H1 (cell line): ENCODE data around the gene BFSP2. TPM values are rescaled to one million over a fixed set of nuclear protein-coding genes. Genes with fewer than 3 reads are reported as not detected.
A peak's percentile ranks its signal among the peaks of the same experiment; 100 is the strongest.

Experiments used
- CTCF ChIA-PET: fragments of 300-600 bp; sonication (Branson Sonifier 250); formaldehyde crosslinking; loops from one replicate; lab custom pipeline; 2021; ENCODE audit not compliant: partially characterized antibody; lab: Charles Lee
- POLR2A ChIA-PET: fragments of 300-600 bp; sonication (Branson Sonifier 250); formaldehyde crosslinking; loops from one replicate; lab custom pipeline; 2021; ENCODE audit warnings: inconsistent platforms; ENCODE audit not compliant: partially characterized antibody; lab: Charles Lee
- DNase-seq, 2 experiments: peaks; one replicate each; pipeline versions ENCODE4 v3.0.0 to v3.0.0-alpha.2; 2010 to 2022; ENCODE audit warnings: low spot score in 2 of 2, low read depth in 1 of 2, mixed read lengths in 1 of 2
- FAIRE-seq: peaks from 2 replicates; lab custom pipeline; 2011; peaks lifted over from hg19 to GRCh38; lab: Jason Lieb, UNC
- H2AFZ ChIP-seq: 2 replicates; pipeline ENCODE4 v1.8.1; 2012; ENCODE audit warnings: low read length, inconsistent platforms
- H2AK5ac ChIP-seq: 2 replicates; pipeline ENCODE4 v1.6.1; 2013; ENCODE audit warnings: low read depth, low read length
- H2BK120ac ChIP-seq: replicated peaks from 2 replicates; pipeline ENCODE3; 2013; ENCODE audit warnings: low read depth, low read length, inconsistent platforms
- H2BK12ac ChIP-seq: 2 replicates; pipeline ENCODE4 v1.6.1; 2013; ENCODE audit warnings: low read depth, low read length
- H2BK15ac ChIP-seq: 2 replicates; pipeline ENCODE4 v1.6.1; 2013; ENCODE audit warnings: low read length
- H2BK20ac ChIP-seq: 2 replicates; pipeline ENCODE4 v1.6.1; 2013; ENCODE audit warnings: low read length
- H2BK5ac ChIP-seq: 2 replicates; pipeline ENCODE4 v1.6.1; 2013; ENCODE audit warnings: low read depth, low read length
- H3K14ac ChIP-seq: 2 replicates; pipeline ENCODE4 v1.6.1; 2013; ENCODE audit warnings: inconsistent platforms; ENCODE audit not compliant: insufficient read length
- H3K18ac ChIP-seq: 2 replicates; pipeline ENCODE4 v1.6.1; 2013; ENCODE audit warnings: low read length; ENCODE audit errors: extremely low read depth
- H3K23ac ChIP-seq: 2 replicates; pipeline ENCODE4 v1.6.1; 2013; ENCODE audit warnings: inconsistent platforms; ENCODE audit not compliant: insufficient read length
- H3K23me2 ChIP-seq: 2 replicates; pipeline ENCODE4 v1.6.1; 2013; ENCODE audit warnings: low read depth, low read length
- H3K27ac ChIP-seq: 2 replicates; pipeline ENCODE4 v1.6.1; 2011; ENCODE audit warnings: low read depth, low read length, inconsistent platforms
- H3K27me3 ChIP-seq, 4 experiments: replicated peaks in 1 of 4; 1 replicate in 1 of 4; 2 replicates in 3 of 4; pipeline versions ENCODE4 v1.6.1 to v1.8.1; 2011 to 2013; ENCODE audit warnings: low read length in 3 of 4, mild to moderate bottlenecking in 3 of 4, inconsistent platforms in 2 of 4, mixed read lengths in 2 of 4, moderate library complexity in 1 of 4; ENCODE audit not compliant: control insufficient read depth in 3 of 4, insufficient read depth in 3 of 4; ENCODE audit errors: extremely low read depth in 1 of 4
- H3K36me3 ChIP-seq, 4 experiments: 2 replicates each; pipeline versions ENCODE4 v1.6.1 to v1.8.1; 2011 to 2013; ENCODE audit warnings: mild to moderate bottlenecking in 4 of 4, low read length in 3 of 4, moderate library complexity in 2 of 4, control low read depth in 1 of 4, inconsistent platforms in 1 of 4; ENCODE audit not compliant: insufficient read depth in 4 of 4, control insufficient read depth in 2 of 4
- H3K4ac ChIP-seq: replicated peaks from 2 replicates; pipeline ENCODE3; 2013; ENCODE audit warnings: low read length, low read depth, mixed read lengths, inconsistent platforms; ENCODE audit not compliant: insufficient read length
- H3K4me1 ChIP-seq, 4 experiments: replicated peaks in 1 of 4; 1 replicate in 1 of 4; 2 replicates in 3 of 4; pipeline versions ENCODE4 v1.6.1 to v1.8.1; 2011 to 2013; ENCODE audit warnings: low read length in 3 of 4, inconsistent platforms in 2 of 4, mixed read lengths in 1 of 4; ENCODE audit not compliant: insufficient read depth in 4 of 4, control insufficient read depth in 3 of 4
- H3K4me2 ChIP-seq, 2 experiments: 2 replicates each; pipeline versions ENCODE4 v1.6.1 to v1.8.1; 2011 to 2013; ENCODE audit warnings: low read depth in 2 of 2, low read length in 2 of 2, control low read depth in 1 of 2, inconsistent platforms in 1 of 2, mild to moderate bottlenecking in 1 of 2; ENCODE audit not compliant: insufficient read depth in 1 of 2
- H3K4me3 ChIP-seq, 4 experiments: fragments of 200-600, 300-600 bp in 1 of 4; sonication (generic), shearing (Covaris generic), sonication (Bioruptor Twin) in 1 of 4; 2 replicates each; pipeline versions ENCODE4 v1.5.1 to v1.8.1; 2011 to 2016; ENCODE audit warnings: low read length in 4 of 4, low read depth in 3 of 4, control low read depth in 2 of 4, inconsistent platforms in 2 of 4, mild to moderate bottlenecking in 2 of 4, mixed read lengths in 1 of 4, moderate library complexity in 1 of 4; ENCODE audit not compliant: insufficient read depth in 2 of 4; ENCODE audit errors: extremely low read depth in 1 of 4
- H3K56ac ChIP-seq: replicated peaks from 2 replicates; pipeline ENCODE3; 2013; ENCODE audit warnings: low read depth, mild to moderate bottlenecking, mixed read lengths, low read length, inconsistent platforms; ENCODE audit not compliant: insufficient read length
- H3K79me1 ChIP-seq: 2 replicates; pipeline ENCODE4 v1.6.1; 2013; ENCODE audit warnings: low read depth, low read length, control low read depth
- H3K79me2 ChIP-seq, 2 experiments: 2 replicates each; pipeline versions ENCODE4 v1.6.1 to v1.8.1; 2012 to 2013; ENCODE audit warnings: low read length in 2 of 2, mild to moderate bottlenecking in 2 of 2, inconsistent platforms in 1 of 2; ENCODE audit not compliant: insufficient read depth in 2 of 2, control insufficient read depth in 1 of 2
- H3K9ac ChIP-seq, 4 experiments: replicated peaks in 1 of 4; 1 replicate in 1 of 4; 2 replicates in 3 of 4; pipeline versions ENCODE4 v1.6.1 to v1.8.1; 2011 to 2013; ENCODE audit warnings: low read depth in 3 of 4, low read length in 3 of 4, control low read depth in 2 of 4, mild to moderate bottlenecking in 2 of 4, moderate library complexity in 2 of 4, inconsistent platforms in 1 of 4; ENCODE audit errors: extremely low read depth in 1 of 4
- H3K9me3 ChIP-seq, 2 experiments: 2 replicates each; pipeline versions ENCODE4 v1.6.1 to v1.8.1; 2012 to 2013; ENCODE audit warnings: mild to moderate bottlenecking in 2 of 2, moderate library complexity in 2 of 2, control low read depth in 1 of 2, inconsistent platforms in 1 of 2, low read depth in 1 of 2, low read length in 1 of 2, mixed read lengths in 1 of 2; ENCODE audit not compliant: insufficient read depth in 2 of 2
- H4K20me1 ChIP-seq, 2 experiments: replicated peaks in 1 of 2; 2 replicates each; pipeline versions ENCODE3 to v1.8.1; 2011 to 2013; ENCODE audit warnings: inconsistent platforms in 2 of 2, low read length in 2 of 2, mild to moderate bottlenecking in 1 of 2; ENCODE audit not compliant: insufficient read depth in 2 of 2, control insufficient read depth in 1 of 2
- H4K5ac ChIP-seq: 2 replicates; pipeline ENCODE4 v1.6.1; 2013; ENCODE audit warnings: low read length, low read depth, mixed read lengths, inconsistent platforms; ENCODE audit not compliant: insufficient read length
- H4K8ac ChIP-seq: 2 replicates; pipeline ENCODE4 v1.8.0; 2013; ENCODE audit warnings: mild to moderate bottlenecking, moderate library complexity, low read length, inconsistent platforms; ENCODE audit not compliant: insufficient read depth; ENCODE audit errors: extremely low read depth
- H4K91ac ChIP-seq: replicated peaks from 2 replicates; pipeline ENCODE3; 2013; ENCODE audit warnings: low read length, mixed read lengths, inconsistent platforms; ENCODE audit not compliant: insufficient read length
- RAD21 ChIP-seq, 2 experiments: IDR thresholded peaks in 1 of 2; conservative IDR thresholded peaks in 1 of 2; 2 replicates each; pipeline ENCODE4 v1.6.1; 2011; ENCODE audit warnings: low read depth in 2 of 2, low read length in 2 of 2, improper control_type of control experiment in 1 of 2, inconsistent platforms in 1 of 2, mild to moderate bottlenecking in 1 of 2, moderate library complexity in 1 of 2
- RBBP5 ChIP-seq: IDR thresholded peaks from 2 replicates; pipeline ENCODE4 v1.7.1; 2012; ENCODE audit warnings: low read depth, mild to moderate bottlenecking, inconsistent platforms, low read length, moderate library complexity, borderline replicate concordance
- TCF12 ChIP-seq: IDR thresholded peaks from 2 replicates; pipeline ENCODE4 v1.6.1; 2011; ENCODE audit warnings: low read depth, mild to moderate bottlenecking, low read length
- TEAD4 ChIP-seq: IDR thresholded peaks from 2 replicates; pipeline ENCODE4 v1.6.1; 2012; ENCODE audit warnings: low read depth, low read length, inconsistent platforms, mixed read lengths
- WGBS, 2 experiments: shearing (Covaris generic) in 1 of 2; methylation state at CpG; one replicate each; pipeline versions ENCODE4 v1.1.6 to v1.1.7; 2013 to 2015; ENCODE audit warnings: low lambda C conversion rate in 2 of 2, mixed read lengths in 2 of 2, inconsistent platforms in 1 of 2, low coverage in 1 of 2, missing lambda C conversion rate in 1 of 2; ENCODE audit not compliant: insufficient replicate concordance in 2 of 2, insufficient coverage in 1 of 2, insufficient read length in 1 of 2; ENCODE audit errors: extremely low coverage in 1 of 2, missing lambda C conversion rate in 1 of 2; 5-methylcytosine and 5-hydroxymethylcytosine counted together
- polyA plus RNA-seq, 7 experiments: library from polyadenylated mRNA; depleted of rRNA in 3 of 7; stranded (reverse) in 5 of 7; unstranded in 2 of 7; fragments of >200 nt in 5 of 7; fragments of 200-250 nt in 2 of 7; gene quantifications; 1 replicate in 5 of 7; 2 replicates in 1 of 7; 4 replicates in 1 of 7; pipeline versions ENCODE4 v1.2.1 to v1.2.3, GENCODE V29; 2011 to 2013; ENCODE audit warnings: missing spikeins in 2 of 7, mixed read lengths in 2 of 7
- total RNA-seq: library from RNA; stranded (reverse); fragmentation: NEBNext Ultra II Directional; extraction: Animal tissue kit (Norgen Biotek cat#: 25700); gene quantifications from 2 replicates; pipeline ENCODE4 v1.2.1, GENCODE V29; 2021

The BFSP2 gene
- total and polyA plus RNA-seq, 2 of the 8 experiments (the other 6 are each of a cell fraction or from before 2014, with no cell fraction given), result not detected

GRCh38 chr3:133487204-133487603 is 87.3 kb downstream of the BFSP2 start:
- no peaks in the 10 kb centered on the region for H3K23me2 ChIP-seq
- 89% methylated on average over 4 of the region's 4 CpGs; no CpG with 5 or more reads in 1 of the 2 experiments for WGBS, 2 experiments
- no peak overlapping the region for H2BK20ac ChIP-seq
- no peak overlapping the region for H3K9ac ChIP-seq
- no peaks in the 10 kb centered on the region for H3K36me3 ChIP-seq
- no peak overlapping the region for H4K91ac ChIP-seq
- H4K20me1 ChIP-seq, result no peaks in the 10 kb centered on the region
- H3K14ac ChIP-seq, result no peak overlapping the region
- no peak overlapping the region for H3K18ac ChIP-seq
- peaks cover 2 to 9% (median 3%) of the 10 kb centered on the region in 4 experiments for H3K4me1 ChIP-seq
- no peak overlapping the region for H3K23ac ChIP-seq
- POLR2A ChIA-PET, result interaction anchor here (0.7 kb wide), 1 partner anchor 81 kb away, joined by 3 read pairs; no protein-coding TSS in a partner anchor
- H2AFZ ChIP-seq, result no peak overlapping the region
- no peak overlapping the region for H2BK15ac ChIP-seq
- no peak overlapping the region for H4K5ac ChIP-seq
- H3K79me2 ChIP-seq, result no peaks in the 10 kb centered on the region
- 0 out of 2 replicates have a peak, but pooled peaks have one; percentile 68 for TF ChIP-seq TCF12
- no peak for TF ChIP-seq RBBP5
- TF ChIP-seq RAD21 (IDR thresholded peaks at IDR 0.05 in 1 of 2, conservative IDR thresholded peaks at IDR 0.05 in 1 of 2; ENCODE audit: low read depth in 2 of 2, low read length in 2 of 2), result no peak
- TF ChIP-seq TEAD4, result 0 out of 2 replicates have a peak, but pooled peaks have one; percentile 47
- no peaks in the 10 kb centered on the region for H3K79me1 ChIP-seq
- no peak overlapping the region for H3K4me3 ChIP-seq
- H3K27ac ChIP-seq, result no peak overlapping the region; the same call in 1 of the 2 replicates
- no peak overlapping the region for H2BK120ac ChIP-seq
- peaks cover 8 to 10% of the 10 kb centered on the region in 2 experiments; a peak in 2 of 4 replicates for H3K9me3 ChIP-seq
- no peak overlapping the region for H3K4ac ChIP-seq
- no peak overlapping the region for H4K8ac ChIP-seq
- CTCF ChIA-PET, result interaction anchor here (1.1 to 5.3 kb wide), 10 partner anchors 8 to 91 kb away, joined by 3 to 30 read pairs (median 6); no protein-coding TSS in a partner anchor
- H2BK5ac ChIP-seq, result no peak overlapping the region
- no peak overlapping the region for H2AK5ac ChIP-seq
- H3K56ac ChIP-seq, result no peak overlapping the region
- H3K4me2 ChIP-seq, result no peak overlapping the region
- DNase-seq (no peak), FAIRE-seq (no peak)
- no peaks in the 10 kb centered on the region for H3K27me3 ChIP-seq
- no peak overlapping the region for H2BK12ac ChIP-seq
